GM12892 (cell line): ENCODE data around the gene RPGRIP1L.

ENCODE experiments used
- POLR2A ChIP-seq: IDR thresholded peaks from 2 replicates; pipeline ENCODE4 v1.6.1; 2011; ENCODE audit warnings: low read depth, low read length, control low read depth
- POLR2AphosphoS5 ChIP-seq: IDR thresholded peaks from 2 replicates; pipeline ENCODE4 v1.6.1; 2011; ENCODE audit warnings: low read depth, low read length, control low read depth

GRCh38 chr16:53678756-53679343, 24.8 kb downstream of the RPGRIP1L start:
- TF ChIP-seq POLR2AphosphoS5 (no peak), POLR2A (no peak)
